Panc1 (cell line): ENCODE data around the gene TBC1D7. TPM values are rescaled to one million over a fixed set of nuclear protein-coding genes. Genes with fewer than 3 reads are reported as not detected.

Source experiments
- ATAC-seq: fragments of 200-7000 bp; cut with Tn5 transposase; 2 replicates; pipeline ENCODE4 v1.9.1; 2020; ENCODE audit warnings: mild to moderate bottlenecking, moderate library complexity
- BruUV-seq: library from RNA; stranded (reverse); fragments of 400-500 nt; replicated peaks from 2 replicates; lab custom pipeline; 2021; lab: Mats Ljungman, UMichigan
- CTCF ChIA-PET: fragments of 300-600 bp; sonication (Branson Sonifier 250); formaldehyde crosslinking; loops from one replicate; lab custom pipeline; 2022; ENCODE audit warnings: antibody characterized with exemption; lab: Charles Lee
- POLR2A ChIA-PET: fragments of 300-600 bp; sonication (Branson Sonifier 250); formaldehyde crosslinking; loops from one replicate; lab custom pipeline; 2022; ENCODE audit warnings: antibody characterized with exemption; lab: Charles Lee
- DNase-seq: peaks from one replicate; pipeline ENCODE4 v3.0.0-alpha.2; 2010; ENCODE audit warnings: low read depth, low spot score
- H3K27ac ChIP-seq: 2 replicates; pipeline ENCODE4 v1.5.1; 2011; ENCODE audit warnings: mild to moderate bottlenecking, low read length, inconsistent platforms
- H3K27me3 ChIP-seq: fragments of 200-500 bp; sonication (Bioruptor generic); 2 replicates; pipeline ENCODE4 v1.6.0; 2014; ENCODE audit warnings: low read length, inconsistent platforms; ENCODE audit not compliant: control insufficient read depth, insufficient read depth
- H3K36me3 ChIP-seq: fragments of 200-500 bp; sonication (Bioruptor generic); 2 replicates; pipeline ENCODE4 v1.5.1; 2014; ENCODE audit warnings: inconsistent platforms, mild to moderate bottlenecking, low read length, moderate library complexity; ENCODE audit not compliant: control insufficient read depth, insufficient read depth
- H3K4me1 ChIP-seq: 2 replicates; pipeline ENCODE4 v1.5.1; 2011; ENCODE audit warnings: inconsistent platforms, mild to moderate bottlenecking, low read length, moderate library complexity; ENCODE audit not compliant: control insufficient read depth, insufficient read depth
- H3K4me3 ChIP-seq, 2 experiments: 2 replicates each; pipeline ENCODE4 v1.5.1; 2011 to 2012; ENCODE audit warnings: low read depth in 2 of 2, low read length in 2 of 2, mild to moderate bottlenecking in 2 of 2, inconsistent platforms in 1 of 2, moderate library complexity in 1 of 2
- H3K9me3 ChIP-seq: fragments of 200-500 bp; sonication (Bioruptor generic); 2 replicates; pipeline ENCODE4 v1.5.1; 2014; ENCODE audit warnings: low read depth, mild to moderate bottlenecking, inconsistent platforms, low read length, moderate library complexity; ENCODE audit not compliant: control insufficient read depth, insufficient read depth
- CTCF ChIP-seq: fragments of 450-650 bp; IDR thresholded peaks from 2 replicates; pipeline ENCODE4 v1.5.1; 2017; ENCODE audit warnings: mild to moderate bottlenecking
- POLR2AphosphoS5 ChIP-seq: IDR thresholded peaks from 2 replicates; pipeline ENCODE4 v1.6.1; 2012; ENCODE audit warnings: mild to moderate bottlenecking, low read depth, low read length, moderate library complexity
- REST ChIP-seq, 2 experiments: IDR thresholded peaks; 2 replicates each; pipeline ENCODE4 v1.6.1; 2011 to 2012; ENCODE audit warnings: low read depth in 2 of 2, control low read depth in 1 of 2, low read length in 1 of 2, mild to moderate bottlenecking in 1 of 2, moderate library complexity in 1 of 2; ENCODE audit not compliant: insufficient read depth in 1 of 2
- SIN3A ChIP-seq: IDR thresholded peaks from 2 replicates; pipeline ENCODE4 v1.6.1; 2012; ENCODE audit warnings: low read depth, mild to moderate bottlenecking, low read length, moderate library complexity, borderline replicate concordance; ENCODE audit not compliant: insufficient read depth
- TCF7L2 ChIP-seq: IDR thresholded peaks from 2 replicates; pipeline ENCODE4 v1.6.1; 2011; ENCODE audit warnings: mild to moderate bottlenecking, low read depth, low read length, inconsistent platforms
- in situ Hi-C: cut with HindIII; loops from 2 replicates; pipeline ENCODE4 v1.10.0; 2016; ENCODE audit warnings: low sequenced_read_pairs, low pct_unique_long_range_greater_than_20kb
- intact Hi-C: fragments of 100-400 bp; cut with micrococcal nuclease; formaldehyde crosslinking; loops from one replicate; pipeline ENCODE4 v1.10.0; 2022; ENCODE audit not compliant: unreplicated experiment
- total RNA-seq: library from RNA; stranded (reverse); gene quantifications from one replicate; pipeline ENCODE4 v1.2.1, GENCODE V29; 2021; ENCODE audit not compliant: unreplicated experiment

Gene TBC1D7
- total RNA-seq, 1 experiment from 2014 or later = 27.0 TPM

- Histone ChIP-seq H3K27me3 (peaks cover 7% of the 10 kb centered on the region), H3K4me1 (no peaks in the 10 kb centered on the region), H3K9me3 (no peaks in the 10 kb centered on the region), H3K36me3 (no peaks in the 10 kb centered on the region), H3K27ac (no peak overlapping the region), H3K4me3 (no peak overlapping the region)
- TF ChIP-seq POLR2AphosphoS5 (no peak), REST (IDR thresholded peaks at IDR 0.05; ENCODE audit: insufficient read depth in 1 of 2, low read depth in 2 of 2, low read length in 1 of 2) (no peak), SIN3A (no peak), TCF7L2 (no peak), CTCF (no peak)
- ChIA-PET CTCF (no interaction called here), POLR2A (no interaction called here)
- BruUV-seq = no TSS peak
- DNase-seq (no peak), ATAC-seq (no peak)
- intact Hi-C loops (no loop called here), in situ Hi-C loops (no loop called here)
Measured at GRCh38 chr6:13370623-13371022, 42.3 kb upstream of the TBC1D7 start.

GRCh38 chr6:13369591-13369990 is 41.3 kb upstream of the TBC1D7 start:
- BruUV-seq = no TSS peak
- DNase-seq (no peak), ATAC-seq (no peak)
- H3K9me3 ChIP-seq = no peaks in the 10 kb centered on the region
- CTCF ChIA-PET = no interaction called here
- no peak overlapping the region for H3K27ac ChIP-seq
- H3K27me3 ChIP-seq = peaks cover 7% of the 10 kb centered on the region
- H3K36me3 ChIP-seq = no peaks in the 10 kb centered on the region
- in situ Hi-C loops (no loop called here), intact Hi-C loops (no loop called here)
- no peak for TF ChIP-seq CTCF
- TF ChIP-seq POLR2AphosphoS5 = no peak
- TF ChIP-seq SIN3A = no peak
- no peak for TF ChIP-seq TCF7L2
- TF ChIP-seq REST (IDR thresholded peaks at IDR 0.05; ENCODE audit: insufficient read depth in 1 of 2, low read depth in 2 of 2, low read length in 1 of 2) = no peak
- no peaks in the 10 kb centered on the region for H3K4me1 ChIP-seq
- no peak overlapping the region for H3K4me3 ChIP-seq
- POLR2A ChIA-PET = no interaction called here
